Measurements from ENCODE around the gene PDE11A.

The PDE11A gene

GRCh38 chr2:177778472-177778871, 294.1 kb downstream of the PDE11A start:
- Histone ChIP-seq H3K9me3 (ENCODE audit: severe bottlenecking) (peaks cover 7% of the 10 kb centered on the region), H3K36me3 (no peaks in the 10 kb centered on the region), H3K4me3 (ENCODE audit: low read depth, low read length) (no peak overlapping the region), H3K27ac (no peak overlapping the region), H3K27me3 (ENCODE audit: insufficient read depth, low read depth, severe bottlenecking) (peaks cover 78% of the 10 kb centered on the region)
- no peak for DNase-seq
- TF ChIP-seq, protein P1, sequence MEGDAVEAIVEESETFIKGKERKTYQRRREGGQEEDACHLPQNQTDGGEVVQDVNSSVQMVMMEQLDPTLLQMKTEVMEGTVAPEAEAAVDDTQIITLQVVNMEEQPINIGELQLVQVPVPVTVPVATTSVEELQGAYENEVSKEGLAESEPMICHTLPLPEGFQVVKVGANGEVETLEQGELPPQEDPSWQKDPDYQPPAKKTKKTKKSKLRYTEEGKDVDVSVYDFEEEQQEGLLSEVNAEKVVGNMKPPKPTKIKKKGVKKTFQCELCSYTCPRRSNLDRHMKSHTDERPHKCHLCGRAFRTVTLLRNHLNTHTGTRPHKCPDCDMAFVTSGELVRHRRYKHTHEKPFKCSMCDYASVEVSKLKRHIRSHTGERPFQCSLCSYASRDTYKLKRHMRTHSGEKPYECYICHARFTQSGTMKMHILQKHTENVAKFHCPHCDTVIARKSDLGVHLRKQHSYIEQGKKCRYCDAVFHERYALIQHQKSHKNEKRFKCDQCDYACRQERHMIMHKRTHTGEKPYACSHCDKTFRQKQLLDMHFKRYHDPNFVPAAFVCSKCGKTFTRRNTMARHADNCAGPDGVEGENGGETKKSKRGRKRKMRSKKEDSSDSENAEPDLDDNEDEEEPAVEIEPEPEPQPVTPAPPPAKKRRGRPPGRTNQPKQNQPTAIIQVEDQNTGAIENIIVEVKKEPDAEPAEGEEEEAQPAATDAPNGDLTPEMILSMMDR (IDR thresholded peaks at IDR 0.05; ENCODE audit: low read depth, low read length), result no peak

DNA sequence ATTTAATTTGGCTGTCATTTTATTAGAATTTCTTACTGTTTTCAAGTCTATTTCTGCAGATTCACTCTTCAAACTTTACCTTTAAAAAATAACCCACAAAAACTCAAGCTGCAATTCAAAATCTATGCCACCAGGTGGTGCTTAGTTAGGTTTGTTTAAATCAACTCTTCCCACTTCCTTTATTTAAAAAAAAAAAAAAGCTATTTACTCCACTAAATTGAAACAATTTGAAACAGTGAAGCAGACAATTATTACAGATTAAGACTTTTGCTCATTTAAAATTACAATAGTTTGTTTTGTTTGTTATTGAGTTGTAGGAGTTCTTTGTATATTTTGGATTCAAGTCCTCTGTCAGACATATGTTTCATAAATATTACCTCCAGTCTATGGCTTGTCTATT, 300.0 kb downstream of the PDE11A start:
- no peak for DNase-seq
- H3K4me3 ChIP-seq (ENCODE audit: low read depth, low read length), result no peak overlapping the region
- TF ChIP-seq, protein P1 (IDR thresholded peaks at IDR 0.05; ENCODE audit: low read depth, low read length), result peak; percentile 38; the same call in 1 of the 2 replicates
- H3K9me3 ChIP-seq (ENCODE audit: severe bottlenecking), result peaks cover 3% of the 10 kb centered on the region
- peaks cover 36% of the 10 kb centered on the region for H3K27me3 ChIP-seq (ENCODE audit: insufficient read depth, low read depth, severe bottlenecking)
- no peak overlapping the region for H3K27ac ChIP-seq
- no peaks in the 10 kb centered on the region for H3K36me3 ChIP-seq

DNA sequence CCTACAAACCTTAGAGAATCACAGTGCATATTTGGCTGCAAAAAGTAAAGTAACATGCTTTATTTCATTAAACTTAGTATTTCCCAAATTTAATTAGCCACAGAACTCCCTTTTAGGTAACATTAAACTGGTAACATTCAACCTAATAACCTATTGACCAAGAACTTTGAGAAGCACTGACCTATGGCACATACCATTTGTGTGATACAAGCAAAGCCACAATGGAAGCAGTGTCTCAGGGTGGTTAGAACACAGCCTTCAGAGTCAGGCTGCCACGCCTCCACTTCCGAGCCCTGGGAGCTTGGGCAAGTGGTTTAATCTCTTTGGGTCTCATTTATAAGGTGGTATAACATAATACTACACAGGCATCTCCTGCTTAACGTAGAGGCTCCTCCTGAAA, 301.4 kb downstream of the PDE11A start:
- TF ChIP-seq, protein P1 (IDR thresholded peaks at IDR 0.05; ENCODE audit: low read depth, low read length), result no peak
- no peak for DNase-seq
- no peak overlapping the region for H3K27ac ChIP-seq

GRCh38 chr2:177767768-177768167, 304.8 kb downstream of the PDE11A start:
- H3K9me3 ChIP-seq (ENCODE audit: severe bottlenecking), result no peaks in the 10 kb centered on the region
- DNase-seq, result no peak
- no peaks in the 10 kb centered on the region for H3K27me3 ChIP-seq (ENCODE audit: insufficient read depth, low read depth, severe bottlenecking)
- TF ChIP-seq, protein P1 (IDR thresholded peaks at IDR 0.05; ENCODE audit: low read depth, low read length), result peak; percentile 22; the same call in 1 of the 2 replicates
- H3K4me3 ChIP-seq (ENCODE audit: low read depth, low read length), result no peak overlapping the region
- no peaks in the 10 kb centered on the region for H3K36me3 ChIP-seq
- no peak overlapping the region for H3K27ac ChIP-seq

More for the DNA sequence above, 301.4 kb downstream of the PDE11A start:
- H3K9me3 ChIP-seq (ENCODE audit: severe bottlenecking), result peaks cover 3% of the 10 kb centered on the region
- no peaks in the 10 kb centered on the region for H3K36me3 ChIP-seq
- H3K4me3 ChIP-seq (ENCODE audit: low read depth, low read length), result no peak overlapping the region
- peaks cover 24% of the 10 kb centered on the region for H3K27me3 ChIP-seq (ENCODE audit: insufficient read depth, low read depth, severe bottlenecking)

DNA sequence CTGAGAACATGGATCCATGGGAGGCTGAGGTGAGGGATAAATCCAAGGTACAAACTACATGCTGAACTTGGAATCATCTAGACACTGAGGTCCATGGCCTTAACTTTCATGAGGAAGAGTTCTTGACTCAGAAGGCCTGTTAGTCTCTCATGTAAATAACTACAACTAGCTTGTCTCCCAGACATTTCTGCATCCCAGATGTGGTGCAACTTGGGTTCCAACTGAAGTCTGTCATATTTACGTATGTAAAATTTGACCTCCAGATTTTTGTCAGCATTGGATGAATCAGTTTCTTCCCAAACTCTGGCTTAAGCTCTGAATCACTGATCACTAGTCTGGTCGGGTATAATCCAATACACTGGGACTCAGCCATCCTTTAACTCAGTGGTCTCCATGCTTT, 306.9 kb downstream of the PDE11A start:
- TF ChIP-seq, protein P1 (IDR thresholded peaks at IDR 0.05; ENCODE audit: low read depth, low read length), result no peak
- no peaks in the 10 kb centered on the region for H3K36me3 ChIP-seq
- H3K4me3 ChIP-seq (ENCODE audit: low read depth, low read length), result no peak overlapping the region
- no peaks in the 10 kb centered on the region for H3K27me3 ChIP-seq (ENCODE audit: insufficient read depth, low read depth, severe bottlenecking)
- H3K9me3 ChIP-seq (ENCODE audit: severe bottlenecking), result no peaks in the 10 kb centered on the region
- no peak for DNase-seq
- no peak overlapping the region for H3K27ac ChIP-seq

- DNase-seq, result peak; percentile 87
- Histone ChIP-seq H3K4me3 (ENCODE audit: low read depth, low read length) (no peak overlapping the region), H3K36me3 (no peaks in the 10 kb centered on the region), H3K27me3 (ENCODE audit: insufficient read depth, low read depth, severe bottlenecking) (no peaks in the 10 kb centered on the region), H3K27ac (no peak overlapping the region), H3K9me3 (ENCODE audit: severe bottlenecking) (no peaks in the 10 kb centered on the region)
- TF ChIP-seq, protein P1 (IDR thresholded peaks at IDR 0.05; ENCODE audit: low read depth, low read length), result peak; percentile 86
Measured at GRCh38 chr2:177763531-177764265, 308.9 kb downstream of the PDE11A start.

Measured in WERI-Rb-1 (cell line).